HUES64 (cell line): ENCODE data around the gene CHCHD10.

ENCODE experiments used
- H3K27ac ChIP-seq: 2 replicates; pipeline ENCODE4 v1.7.0; 2013; ENCODE audit warnings: low read depth, low read length, inconsistent platforms
- H3K27me3 ChIP-seq: 2 replicates; pipeline ENCODE4 v1.6.1; 2013; ENCODE audit warnings: mild to moderate bottlenecking, low read length; ENCODE audit not compliant: insufficient read depth
- H3K36me3 ChIP-seq: 2 replicates; pipeline ENCODE4 v1.6.1; 2013; ENCODE audit warnings: mild to moderate bottlenecking, low read length; ENCODE audit not compliant: insufficient read depth
- H3K4me1 ChIP-seq: 2 replicates; pipeline ENCODE4 v1.6.1; 2013; ENCODE audit warnings: mild to moderate bottlenecking, low read length, moderate library complexity; ENCODE audit not compliant: insufficient read depth
- H3K4me3 ChIP-seq: 2 replicates; pipeline ENCODE4 v1.5.1; 2013; ENCODE audit warnings: mild to moderate bottlenecking, low read length, moderate library complexity
- H3K9ac ChIP-seq: 2 replicates; pipeline ENCODE4 v1.6.1; 2013; ENCODE audit warnings: mild to moderate bottlenecking, low read depth, low read length
- H3K9me3 ChIP-seq: 2 replicates; pipeline ENCODE4 v1.6.1; 2013; ENCODE audit warnings: low read depth, low read length; ENCODE audit not compliant: insufficient read depth
- WGBS: fragments of 150-250, 120-280 bp; methylation state at CpG from one replicate; pipeline ENCODE4 v1.1.7; 2013; ENCODE audit warnings: missing lambda C conversion rate; 5-methylcytosine and 5-hydroxymethylcytosine counted together

The CHCHD10 gene

DNA sequence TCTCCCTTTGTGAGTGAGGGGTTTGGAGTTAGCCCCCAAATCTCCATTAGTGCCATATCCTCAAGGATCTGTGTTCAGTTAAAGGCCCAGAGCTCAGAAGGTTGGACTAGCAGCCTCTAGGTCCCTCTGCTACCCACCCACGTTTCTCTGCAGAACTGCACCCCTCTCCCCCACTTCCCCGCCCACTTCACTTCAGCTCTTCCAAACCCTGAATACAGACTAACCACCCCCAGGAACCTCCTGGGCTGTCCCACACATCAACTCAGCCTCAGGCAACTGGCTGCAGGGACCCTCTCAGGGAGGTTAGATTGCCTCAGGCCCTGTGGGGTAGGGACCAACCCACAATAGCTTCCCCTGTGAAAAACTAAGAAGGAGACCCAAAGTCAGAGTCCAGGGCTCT, 14.4 kb downstream of the CHCHD10 start:
- no peaks in the 10 kb centered on the region for H3K27me3 ChIP-seq
- WGBS: 80% methylated on average over 2 of the region's 2 CpGs
- H3K36me3 ChIP-seq: no peaks in the 10 kb centered on the region
- H3K9me3 ChIP-seq: no peaks in the 10 kb centered on the region
- H3K4me1 ChIP-seq: peaks cover 6% of the 10 kb centered on the region; the same call in 1 of the 2 replicates
- no peak overlapping the region for H3K9ac ChIP-seq
- H3K4me3 ChIP-seq: no peak overlapping the region
- no peak overlapping the region for H3K27ac ChIP-seq

DNA sequence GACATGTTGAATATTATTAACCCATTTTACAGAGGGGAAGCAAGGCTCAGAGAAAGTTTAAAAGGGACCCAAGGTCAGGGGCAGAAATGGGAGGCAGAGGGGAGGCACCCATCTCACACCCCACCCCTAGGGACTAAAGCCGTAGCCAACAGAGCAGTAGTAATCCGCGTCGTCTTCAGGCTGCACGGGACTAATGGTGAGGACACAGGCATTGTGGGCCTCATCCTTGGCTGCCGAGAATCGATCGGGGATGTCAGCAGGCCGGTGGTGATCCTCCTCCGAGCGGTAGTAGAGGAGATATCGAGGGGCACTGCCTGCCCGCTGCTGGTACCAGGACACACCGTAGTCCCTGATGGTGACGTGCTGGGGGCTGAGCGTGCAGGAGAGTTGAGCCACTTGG, 15.0 kb downstream of the CHCHD10 start:
- 95% methylated on average over 16 of the region's 16 CpGs for WGBS
- peaks cover 6% of the 10 kb centered on the region; the same call in 1 of the 2 replicates for H3K4me1 ChIP-seq
- H3K4me3 ChIP-seq: no peak overlapping the region
- H3K36me3 ChIP-seq: no peaks in the 10 kb centered on the region
- H3K9me3 ChIP-seq: no peaks in the 10 kb centered on the region
- no peak overlapping the region for H3K27ac ChIP-seq
- H3K9ac ChIP-seq: no peak overlapping the region
- no peaks in the 10 kb centered on the region for H3K27me3 ChIP-seq

DNA sequence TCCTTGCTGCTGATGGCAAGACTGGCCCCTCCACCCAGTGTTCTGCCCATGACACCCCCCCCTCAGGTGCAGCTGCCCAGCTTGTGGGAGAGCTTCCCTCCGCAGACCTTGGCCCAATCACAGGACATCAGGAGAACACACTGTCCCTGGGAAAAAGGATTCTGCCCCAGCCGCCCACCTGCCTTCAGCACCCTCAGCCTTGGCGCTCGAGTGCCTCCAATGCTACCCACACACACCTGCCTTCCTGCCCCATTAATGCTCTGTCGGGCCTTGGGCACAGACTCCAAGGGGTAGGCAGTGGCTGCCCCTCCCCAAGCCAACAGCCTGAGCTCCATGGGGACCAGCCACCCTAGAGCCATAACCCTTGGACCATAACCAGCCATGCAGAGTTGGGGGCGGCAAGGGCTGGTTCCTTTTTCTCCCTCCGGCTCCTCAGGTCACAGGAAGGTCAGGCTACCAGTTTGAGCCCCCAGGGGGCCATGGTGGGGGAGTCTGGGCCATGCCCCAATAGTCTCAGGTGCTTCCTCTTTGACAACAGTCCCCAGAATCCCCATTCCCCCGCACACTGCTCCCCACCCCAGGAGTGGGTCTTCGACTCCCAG, 15.6 kb downstream of the CHCHD10 start:
- Histone ChIP-seq H3K4me3 (peak overlapping the region; percentile 91; the same call in 1 of the 2 replicates), H3K9ac (no peak overlapping the region), H3K27me3 (no peaks in the 10 kb centered on the region), H3K36me3 (no peaks in the 10 kb centered on the region), H3K4me1 (peaks cover 6% of the 10 kb centered on the region; the same call in 1 of the 2 replicates), H3K9me3 (no peaks in the 10 kb centered on the region), H3K27ac (no peak overlapping the region)
- WGBS: 94% methylated on average over 9 of the region's 9 CpGs

DNA sequence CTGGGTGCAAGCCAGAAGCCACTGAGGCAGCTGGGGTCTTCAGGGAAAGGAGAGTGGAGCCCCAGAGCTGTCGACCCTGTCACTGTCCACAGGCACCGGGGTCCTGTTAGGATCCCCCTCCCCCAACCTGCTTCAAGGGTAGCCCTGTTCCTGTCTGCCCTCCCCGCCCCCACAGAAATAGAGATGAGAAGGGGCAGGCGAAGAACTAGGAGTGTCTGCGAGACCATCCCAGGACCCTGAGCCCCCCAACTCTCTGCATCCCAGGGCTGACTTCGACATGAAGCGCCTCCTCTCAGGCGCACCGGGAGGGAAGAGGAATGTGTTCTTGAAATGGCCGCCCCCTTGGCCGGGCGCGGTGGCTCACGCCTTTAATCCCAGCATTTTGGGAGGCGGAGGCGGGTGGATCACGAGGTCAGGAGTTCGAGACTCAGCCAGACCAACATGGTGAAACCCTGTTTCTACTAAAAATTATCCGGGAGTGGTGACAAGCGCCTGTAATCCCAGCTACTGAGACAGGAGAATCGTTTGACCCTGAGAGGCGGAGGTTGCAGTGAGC, 16.3 kb downstream of the CHCHD10 start:
- 23% methylated on average over 22 of the region's 22 CpGs for WGBS
- Histone ChIP-seq H3K9me3 (no peaks in the 10 kb centered on the region), H3K27ac (peak overlapping the region; percentile 90), H3K9ac (peak overlapping the region; percentile 88), H3K36me3 (no peaks in the 10 kb centered on the region), H3K27me3 (no peaks in the 10 kb centered on the region), H3K4me3 (peak overlapping the region; percentile 91), H3K4me1 (peaks cover 6% of the 10 kb centered on the region; the same call in 1 of the 2 replicates)

DNA sequence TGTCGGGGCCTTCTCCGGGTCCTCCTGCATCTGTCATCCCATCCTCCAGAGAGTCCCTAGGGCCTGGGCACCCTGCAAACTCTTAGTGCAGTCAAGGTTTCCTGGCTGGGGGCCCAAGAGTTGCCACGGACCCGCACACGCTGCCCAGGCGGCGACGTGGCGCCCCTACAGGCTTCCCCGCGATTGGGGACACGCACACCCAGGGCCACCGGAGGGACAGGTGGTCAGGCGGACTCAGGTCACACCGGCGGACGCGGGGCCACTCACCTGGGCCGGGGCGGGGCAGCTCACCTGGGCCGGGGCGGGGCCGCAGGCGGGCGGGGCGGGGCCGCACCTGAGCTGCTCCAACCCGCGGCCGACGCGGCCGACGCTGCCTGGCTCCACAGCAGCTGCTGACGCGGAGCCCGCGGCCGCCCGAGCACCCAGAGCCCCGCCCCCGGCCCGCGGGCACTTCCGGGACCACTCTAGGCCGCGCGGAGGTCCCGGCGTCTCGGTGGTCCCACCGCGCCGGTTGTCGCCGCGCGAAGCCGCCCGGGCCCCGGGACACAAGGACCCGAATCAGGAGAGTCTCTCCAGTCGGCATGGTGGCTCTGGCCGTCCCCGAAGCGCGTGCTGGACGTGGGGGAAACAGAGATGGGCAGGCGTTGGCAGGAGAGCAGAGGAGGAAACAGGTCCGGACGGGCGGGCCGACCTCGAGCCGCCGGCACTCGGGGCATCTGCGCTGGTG, 16.9 kb downstream of the CHCHD10 start, which contains the start of gene ZNF70:
TSS of gene ZNF70 (minus strand) at position 399 of the 727 bp plus-strand sequence. CDS start 5,972 bp downstream, outside the sequence.
- no peaks in the 10 kb centered on the region for H3K9me3 ChIP-seq
- H3K27me3 ChIP-seq: no peaks in the 10 kb centered on the region
- H3K9ac ChIP-seq: peak within 1 kb of the TSS; percentile 88
- H3K27ac ChIP-seq: peak within 1 kb of the TSS; percentile 90
- peaks cover 6% of the 10 kb centered on the region; the same call in 1 of the 2 replicates for H3K4me1 ChIP-seq
- H3K36me3 ChIP-seq: no peaks in the 10 kb centered on the region
- peak within 1 kb of the TSS; percentile 91 for H3K4me3 ChIP-seq
- under 1% methylated on average over 78 of the region's 78 CpGs for WGBS

DNA sequence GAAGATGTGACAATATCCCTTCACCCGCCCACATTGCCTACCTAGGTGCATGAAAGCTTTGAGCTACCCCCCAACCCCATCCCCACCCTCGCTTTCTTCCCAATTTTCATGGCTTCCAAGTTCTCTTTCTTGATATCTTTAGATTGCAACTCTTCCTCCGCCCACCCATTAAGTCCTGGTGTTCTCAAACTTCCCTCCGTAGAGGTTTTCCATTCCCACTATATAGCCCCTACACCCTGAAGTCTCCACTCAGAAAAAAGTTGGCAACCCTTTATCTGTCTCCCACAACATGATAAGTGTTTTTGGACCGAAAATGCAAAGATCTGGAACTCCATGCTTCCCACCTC, 17.4 kb downstream of the CHCHD10 start:
- no peaks in the 10 kb centered on the region for H3K36me3 ChIP-seq
- H3K4me1 ChIP-seq: peaks cover 6% of the 10 kb centered on the region; the same call in 1 of the 2 replicates
- H3K4me3 ChIP-seq: peak overlapping the region; percentile 91
- WGBS: 60% methylated on average over 5 of the region's 5 CpGs
- H3K27ac ChIP-seq: no peak overlapping the region
- no peaks in the 10 kb centered on the region for H3K27me3 ChIP-seq
- peak overlapping the region; percentile 60 for H3K9ac ChIP-seq
- no peaks in the 10 kb centered on the region for H3K9me3 ChIP-seq

DNA sequence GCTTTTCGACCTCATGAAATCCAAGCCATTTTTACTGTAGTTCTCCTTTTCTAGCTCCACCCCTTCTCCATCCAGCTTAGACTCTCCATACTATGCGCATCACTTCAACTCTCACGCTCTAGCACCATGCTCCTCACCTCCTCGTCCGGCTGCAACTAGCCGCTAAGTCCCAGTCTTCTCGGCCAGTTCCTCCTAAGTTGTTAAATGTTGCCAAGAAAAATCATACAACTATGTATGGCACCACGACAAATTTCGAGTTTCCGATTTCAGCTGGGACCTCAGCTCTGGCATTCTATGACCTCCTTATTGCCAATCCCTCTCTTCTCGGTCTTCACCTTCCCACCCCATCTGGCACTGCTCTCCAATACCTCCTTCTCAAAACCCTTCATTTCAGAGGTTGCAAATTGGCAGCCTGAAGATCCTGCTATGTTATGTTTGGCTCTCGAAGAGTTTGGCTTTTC, 17.9 kb downstream of the CHCHD10 start:
- H3K9ac ChIP-seq: no peak overlapping the region
- no peaks in the 10 kb centered on the region for H3K9me3 ChIP-seq
- no peaks in the 10 kb centered on the region for H3K27me3 ChIP-seq
- WGBS: 91% methylated on average over 12 of the region's 12 CpGs
- H3K36me3 ChIP-seq: peaks cover 4% of the 10 kb centered on the region
- peaks cover 6% of the 10 kb centered on the region; the same call in 1 of the 2 replicates for H3K4me1 ChIP-seq
- peak overlapping the region; percentile 91 for H3K4me3 ChIP-seq
- no peak overlapping the region for H3K27ac ChIP-seq

DNA sequence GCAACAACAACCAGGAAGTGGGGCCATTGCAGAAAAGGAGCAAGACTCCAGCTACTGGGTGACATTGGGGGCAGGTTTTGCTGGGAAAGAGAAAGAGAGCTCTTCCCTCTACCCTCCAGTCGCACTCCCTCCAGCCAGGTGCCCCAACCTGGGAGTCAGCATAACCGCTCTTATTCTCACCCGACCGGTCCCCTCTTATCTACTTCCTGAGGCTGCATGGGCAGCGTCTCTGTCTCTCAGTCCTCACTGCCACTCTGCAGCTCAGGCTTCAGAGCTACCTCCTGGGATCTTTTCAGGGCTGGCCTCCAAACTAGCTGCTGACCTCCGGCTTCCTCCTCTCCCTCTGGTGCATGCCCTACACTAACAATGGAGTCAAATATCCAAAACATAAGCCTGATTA, 22.0 kb downstream of the CHCHD10 start:
- WGBS: 92% methylated on average over 6 of the region's 6 CpGs
- H3K9me3 ChIP-seq: no peaks in the 10 kb centered on the region

DNA sequence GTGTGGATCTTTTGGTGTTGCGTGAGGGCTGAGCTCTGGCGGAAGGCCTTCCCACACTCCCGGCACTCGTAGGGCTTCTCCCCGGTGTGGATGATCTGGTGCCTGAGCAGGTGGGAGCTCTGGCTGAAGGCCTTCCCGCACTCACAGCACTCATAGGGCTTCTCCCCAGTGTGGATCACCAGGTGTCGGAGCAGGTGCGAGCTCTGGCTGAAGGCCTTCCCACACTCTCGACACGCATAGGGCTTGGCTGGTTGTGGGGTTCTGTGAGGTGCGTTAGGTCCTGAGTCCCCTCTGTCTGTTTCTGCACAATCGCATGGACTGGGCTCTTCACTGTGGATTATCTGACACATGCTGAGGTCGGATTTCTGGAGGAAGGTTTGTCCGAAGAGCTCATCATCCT, 23.3 kb downstream of the CHCHD10 start:
- Histone ChIP-seq H3K36me3 (peaks cover 27% of the 10 kb centered on the region), H3K9ac (no peak overlapping the region), H3K27me3 (no peaks in the 10 kb centered on the region), H3K27ac (no peak overlapping the region), H3K9me3 (no peaks in the 10 kb centered on the region), H3K4me3 (no peak overlapping the region), H3K4me1 (no peaks in the 10 kb centered on the region)
- 96% methylated on average over 14 of the region's 14 CpGs for WGBS

More for the DNA sequence above, 22.0 kb downstream of the CHCHD10 start:
- H3K4me1 ChIP-seq: no peaks in the 10 kb centered on the region; the same call in 1 of the 2 replicates
- no peak overlapping the region for H3K4me3 ChIP-seq
- H3K27ac ChIP-seq: no peak overlapping the region
- peaks cover 27% of the 10 kb centered on the region for H3K36me3 ChIP-seq
- H3K9ac ChIP-seq: no peak overlapping the region
- H3K27me3 ChIP-seq: no peaks in the 10 kb centered on the region

DNA sequence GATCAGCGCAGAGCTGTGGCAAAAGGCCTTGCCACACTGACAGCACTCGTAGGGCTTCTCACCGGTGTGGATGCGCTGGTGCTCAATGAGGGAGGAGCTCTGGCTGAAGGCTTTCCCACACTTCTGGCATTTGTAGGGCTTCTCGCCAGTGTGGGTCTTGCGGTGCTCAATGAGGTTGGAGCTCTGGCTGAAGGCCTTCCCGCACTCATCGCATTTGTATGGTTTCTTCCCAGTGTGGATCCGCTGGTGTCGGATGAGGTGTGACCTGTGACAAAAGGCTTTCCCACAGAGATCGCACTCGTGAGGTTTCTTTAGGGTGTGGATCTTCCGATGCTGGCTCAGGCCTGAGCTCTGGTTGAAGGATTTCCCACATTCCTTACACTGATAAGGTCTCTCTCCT, 23.8 kb downstream of the CHCHD10 start:
- WGBS: 96% methylated on average over 13 of the region's 13 CpGs
- no peaks in the 10 kb centered on the region for H3K4me1 ChIP-seq
- peaks cover 27% of the 10 kb centered on the region for H3K36me3 ChIP-seq
- H3K9me3 ChIP-seq: no peaks in the 10 kb centered on the region
- no peak overlapping the region for H3K4me3 ChIP-seq
- H3K27me3 ChIP-seq: no peaks in the 10 kb centered on the region
- H3K27ac ChIP-seq: no peak overlapping the region
- no peak overlapping the region for H3K9ac ChIP-seq

DNA sequence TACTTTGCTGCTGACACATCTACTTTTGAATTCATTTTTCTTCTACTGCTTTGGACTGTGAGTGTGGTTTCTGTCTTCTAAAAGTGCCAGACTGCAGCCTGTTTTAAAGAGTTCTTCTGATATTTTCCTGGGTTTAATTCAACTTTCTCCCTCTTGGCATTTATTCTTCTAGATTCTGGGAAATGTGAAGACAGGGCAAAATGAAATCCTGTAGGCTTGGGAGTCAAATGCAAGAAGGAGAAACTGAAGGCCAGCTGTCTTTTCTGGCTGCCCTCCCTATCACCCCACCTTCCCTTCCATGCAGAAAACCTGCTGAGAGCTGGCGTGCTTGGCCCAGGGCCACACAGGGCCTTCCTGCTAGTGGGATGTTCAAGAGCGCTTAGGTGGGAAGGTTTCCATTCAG, 24.5 kb downstream of the CHCHD10 start:
- Histone ChIP-seq H3K4me1 (no peaks in the 10 kb centered on the region), H3K9me3 (no peaks in the 10 kb centered on the region), H3K27me3 (no peaks in the 10 kb centered on the region), H3K9ac (no peak overlapping the region), H3K4me3 (no peak overlapping the region), H3K36me3 (peaks cover 27% of the 10 kb centered on the region), H3K27ac (no peak overlapping the region)
- 67% methylated on average over 2 of the region's 2 CpGs for WGBS
